ENCODE results near the gene C19orf33. TPM values are rescaled to one million over a fixed set of nuclear protein-coding genes. Genes with fewer than 3 reads are reported as not detected.

Gene C19orf33
- total and polyA plus RNA-seq, 2 of the 8 experiments (the other 6 are each of a cell fraction or from before 2014, with no cell fraction given): 6.0 to 36.0 TPM

- Histone ChIP-seq H3K27ac (ENCODE audit: low read depth, low read length) (no peak overlapping the region), H4K8ac (ENCODE audit: extremely low read depth, insufficient read depth, low read length) (no peak overlapping the region), H3K4me2 (ENCODE audit: insufficient read depth in 1 of 2, low read depth in 2 of 2, low read length in 2 of 2) (no peak overlapping the region), H3K79me2 (ENCODE audit: control insufficient read depth in 1 of 2, insufficient read depth in 2 of 2, low read length in 2 of 2) (no peaks in the 10 kb centered on the region), H4K5ac (ENCODE audit: insufficient read length, low read depth, low read length) (no peak overlapping the region), H3K79me1 (ENCODE audit: low read depth, low read length) (no peaks in the 10 kb centered on the region), H3K23ac (ENCODE audit: insufficient read length) (no peak overlapping the region), H3K4me3 (ENCODE audit: extremely low read depth in 1 of 4, insufficient read depth in 2 of 4, low read depth in 3 of 4, low read length in 4 of 4) (no peak overlapping the region), H2BK15ac (ENCODE audit: low read length) (no peak overlapping the region), H3K56ac (replicated peaks; ENCODE audit: insufficient read length, low read depth, low read length) (no peak overlapping the region), H3K18ac (ENCODE audit: extremely low read depth, low read length) (no peak overlapping the region), H3K23me2 (ENCODE audit: low read depth, low read length) (no peaks in the 10 kb centered on the region), H3K36me3 (ENCODE audit: control insufficient read depth in 2 of 4, insufficient read depth in 4 of 4, low read length in 3 of 4) (no peaks in the 10 kb centered on the region), H3K9ac (replicated peaks in 1 of 4; ENCODE audit: extremely low read depth in 1 of 4, low read depth in 3 of 4, low read length in 3 of 4) (no peak overlapping the region), H2BK120ac (replicated peaks; ENCODE audit: low read depth, low read length) (no peak overlapping the region), H3K4ac (replicated peaks; ENCODE audit: insufficient read length, low read depth, low read length) (no peak overlapping the region), H2BK5ac (ENCODE audit: low read depth, low read length) (no peak overlapping the region), H2BK12ac (ENCODE audit: low read depth, low read length) (no peak overlapping the region), H2BK20ac (ENCODE audit: low read length) (no peak overlapping the region), H3K14ac (ENCODE audit: insufficient read length) (no peak overlapping the region), H4K91ac (replicated peaks; ENCODE audit: insufficient read length, low read length) (no peak overlapping the region), H3K27me3 (replicated peaks in 1 of 4; ENCODE audit: control insufficient read depth in 3 of 4, extremely low read depth in 1 of 4, insufficient read depth in 3 of 4, low read length in 3 of 4) (no peaks in the 10 kb centered on the region), H2AFZ (ENCODE audit: low read length) (no peak overlapping the region), H2AK5ac (ENCODE audit: low read depth, low read length) (0 out of 2 replicates have a peak overlapping the region, but pooled peaks have one; percentile 33), H3K4me1 (replicated peaks in 1 of 4; ENCODE audit: control insufficient read depth in 3 of 4, insufficient read depth in 4 of 4, low read length in 3 of 4) (no peaks in the 10 kb centered on the region), H4K20me1 (replicated peaks in 1 of 2; ENCODE audit: control insufficient read depth in 1 of 2, insufficient read depth in 2 of 2, low read length in 2 of 2) (no peaks in the 10 kb centered on the region), H3K9me3 (ENCODE audit: insufficient read depth in 2 of 2, low read depth in 1 of 2, low read length in 1 of 2) (no peaks in the 10 kb centered on the region)
- 93% methylated on average over 3 of the region's 3 CpGs; no CpG with 5 or more reads in 1 of the 2 experiments for WGBS, 2 experiments (ENCODE audit: extremely low coverage in 1 of 2, insufficient coverage in 1 of 2, insufficient read length in 1 of 2, insufficient replicate concordance in 2 of 2, low coverage in 1 of 2, low lambda C conversion rate in 2 of 2, missing lambda C conversion rate in 1 of 2)
- FAIRE-seq (no peak), DNase-seq (ENCODE audit: low read depth in 1 of 2, low spot score in 2 of 2) (no peak)
- CTCF ChIA-PET (ENCODE audit: partially characterized antibody): interaction anchor here (0.7 to 3.7 kb wide), 4 partner anchors 10 to 208 kb away, joined by 4 to 14 read pairs (median 6); no protein-coding TSS in a partner anchor
- POLR2A ChIA-PET (ENCODE audit: partially characterized antibody): interaction anchor here (0.5 to 1.6 kb wide), 2 partner anchors 13 to 829 kb away, joined by 3 to 6 read pairs; no protein-coding TSS in a partner anchor
- TF ChIP-seq POLR2AphosphoS5 (IDR thresholded peaks at IDR 0.05; ENCODE audit: low read depth, low read length) (no peak), EGR1 (IDR thresholded peaks at IDR 0.05; ENCODE audit: borderline replicate concordance, low read depth, low read length) (no peak), RFX5 (IDR thresholded peaks at IDR 0.05; ENCODE audit: borderline replicate concordance, low read depth, low read length) (no peak), ASH2L (IDR thresholded peaks at IDR 0.05; ENCODE audit: low read length) (no peak), SIN3A (conservative IDR thresholded peaks at IDR 0.05 in 1 of 2, IDR thresholded peaks at IDR 0.05 in 1 of 2; ENCODE audit: low read depth in 1 of 2, low read length in 2 of 2) (no peak), CREB1 (IDR thresholded peaks at IDR 0.05) (no peak), TEAD4 (IDR thresholded peaks at IDR 0.05; ENCODE audit: low read depth, low read length) (no peak), RAD21 (IDR thresholded peaks at IDR 0.05 in 1 of 2, conservative IDR thresholded peaks at IDR 0.05 in 1 of 2; ENCODE audit: low read depth in 2 of 2, low read length in 2 of 2) (no peak), SIRT6 (IDR thresholded peaks at IDR 0.05; ENCODE audit: low read length) (no peak), ZNF274 (IDR thresholded peaks at IDR 0.05; ENCODE audit: borderline replicate concordance, extremely low read depth, low read length) (no peak), BACH1 (IDR thresholded peaks at IDR 0.05; ENCODE audit: low read length) (no peak)
These were observed 46.8 kb downstream of the C19orf33 start for GRCh38 chr19:38350883-38351282.

All from H1 (cell line).